GM12878 (cell line): Measurements from ENCODE around the gene SPDYC. TPM values are rescaled to one million over a fixed set of nuclear protein-coding genes. Genes with fewer than 3 reads are reported as not detected.

Source experiments
- ATAC-seq: fragments of 200-7000 bp; cut with Tn5 transposase; 3 replicates; pipeline ENCODE4 v1.9.1; 2020; ENCODE audit warnings: mild to moderate bottlenecking, moderate library complexity
- BruUV-seq: library from RNA; stranded (reverse); fragments of 400-500 nt; replicated peaks from 2 replicates; lab custom pipeline; 2021; lab: Mats Ljungman, UMichigan
- CTCF ChIA-PET: fragments of 300-600 bp; sonication (Branson Sonifier 250); formaldehyde crosslinking; extraction: SDS; loops from one replicate; lab custom pipeline; 2021; ENCODE audit warnings: inconsistent platforms; lab: Yijun Ruan, JAX
- POLR2A ChIA-PET: fragments of 350-600 bp; formaldehyde crosslinking; extraction: SDS; loops from one replicate; lab custom pipeline; 2021; ENCODE audit warnings: inconsistent platforms; lab: Charles Lee
- RAD21 ChIA-PET: fragments of 300-600 bp; sonication (Branson Sonifier 250); formaldehyde crosslinking; loops from one replicate; lab custom pipeline; 2023; ENCODE audit warnings: antibody characterized with exemption; ENCODE audit not compliant: unreplicated experiment; lab: Charles Lee
- SMC1A ChIA-PET: fragments of 300-600 bp; sonication (Branson Sonifier 250); formaldehyde crosslinking; loops from one replicate; lab custom pipeline; 2023; ENCODE audit not compliant: unreplicated experiment, uncharacterized antibody; lab: Charles Lee
- DNase-seq: peaks from one replicate; pipeline ENCODE4 v3.0.0-alpha.2; 2011; ENCODE audit warnings: low read depth, low spot score
- FAIRE-seq: peaks from 3 replicates; lab custom pipeline; 2011; peaks lifted over from hg19 to GRCh38; lab: Jason Lieb, UNC
- H2AFZ ChIP-seq: 2 replicates; pipeline ENCODE4 v1.6.0; 2011; ENCODE audit warnings: low read depth, low read length, control low read depth; ENCODE audit not compliant: control insufficient read depth
- H3K27ac ChIP-seq: 2 replicates; pipeline ENCODE4 v1.5.1; 2011; ENCODE audit warnings: control low read depth; ENCODE audit not compliant: control insufficient read depth, insufficient read depth
- H3K27me3 ChIP-seq, 2 experiments: replicated peaks in 1 of 2; 2 replicates each; pipeline versions ENCODE4 v1.6.0 to v1.6.1; 2011; ENCODE audit warnings: low read length in 1 of 2; ENCODE audit not compliant: control insufficient read depth in 2 of 2, insufficient read depth in 2 of 2
- H3K36me3 ChIP-seq, 2 experiments: 2 replicates each; pipeline ENCODE4 v1.5.1; 2011; ENCODE audit warnings: low read length in 1 of 2; ENCODE audit not compliant: control insufficient read depth in 2 of 2, insufficient read depth in 2 of 2
- H3K4me1 ChIP-seq: 2 replicates; pipeline ENCODE4 v1.6.1; 2011; ENCODE audit warnings: mild to moderate bottlenecking, low read length, moderate library complexity, mixed read lengths; ENCODE audit not compliant: control insufficient read depth, insufficient read depth
- H3K4me2 ChIP-seq: 2 replicates; pipeline ENCODE4 v1.6.0; 2011; ENCODE audit warnings: control low read depth; ENCODE audit not compliant: control insufficient read depth, insufficient read depth
- H3K4me3 ChIP-seq: fragments of 200-600 bp; sonication (generic); 2 replicates; pipeline ENCODE4 v1.5.1; 2016
- H3K79me2 ChIP-seq: 2 replicates; pipeline ENCODE4 v1.6.0; 2011; ENCODE audit warnings: low read length; ENCODE audit not compliant: control insufficient read depth, insufficient read depth
- H3K9ac ChIP-seq: 2 replicates; pipeline ENCODE4 v1.8.0; 2011; ENCODE audit warnings: low read length, control low read depth, mixed read lengths; ENCODE audit not compliant: control insufficient read depth, insufficient read depth
- H3K9me3 ChIP-seq: replicated peaks from 3 replicates; pipeline ENCODE4 v1.5.1; 2011; ENCODE audit warnings: mild to moderate bottlenecking, low read length; ENCODE audit not compliant: control insufficient read depth, insufficient read depth
- H4K20me1 ChIP-seq: 2 replicates; pipeline ENCODE4 v1.6.0; 2011; ENCODE audit not compliant: control insufficient read depth, insufficient read depth
- BACH1 ChIP-seq: fragments of 450-650 bp; IDR thresholded peaks from 2 replicates; pipeline ENCODE4 v1.6.1; 2017; ENCODE audit warnings: mild to moderate bottlenecking, borderline replicate concordance
- BCL11A ChIP-seq: IDR thresholded peaks from 2 replicates; pipeline ENCODE4 v1.6.1; 2011; ENCODE audit warnings: low read depth, low read length
- ETV6 ChIP-seq, 2 experiments: fragments of 450-650 bp in 1 of 2; IDR thresholded peaks in 1 of 2; conservative IDR thresholded peaks in 1 of 2; 2 replicates each; pipeline ENCODE4 v1.6.1; 2014; ENCODE audit warnings: antibody characterized with exemption in 1 of 2, borderline replicate concordance in 1 of 2, low read depth in 1 of 2, mild to moderate bottlenecking in 1 of 2, moderate library complexity in 1 of 2
- IRF4 ChIP-seq: IDR thresholded peaks from 2 replicates; pipeline ENCODE4 v1.6.1; 2011; ENCODE audit warnings: low read depth, low read length
- KAT2A ChIP-seq: conservative IDR thresholded peaks from 2 replicates; pipeline ENCODE4 v1.6.1; 2011; ENCODE audit warnings: low read depth, low read length; ENCODE audit not compliant: control insufficient read depth
- LARP7 ChIP-seq: fragments of 450-650 bp; IDR thresholded peaks from 2 replicates; pipeline ENCODE4 v1.6.1; 2017; ENCODE audit warnings: mild to moderate bottlenecking
- NFIC ChIP-seq: IDR thresholded peaks from 2 replicates; pipeline ENCODE4 v1.6.1; 2012; ENCODE audit warnings: low read depth, mild to moderate bottlenecking, inconsistent platforms, low read length, moderate library complexity
- NFXL1 ChIP-seq: fragments of 450-650 bp; IDR thresholded peaks from 2 replicates; pipeline ENCODE4 v1.6.1; 2017; ENCODE audit warnings: antibody characterized with exemption, mild to moderate bottlenecking, borderline replicate concordance
- PAX5 ChIP-seq: IDR thresholded peaks from 2 replicates; pipeline ENCODE4 v1.6.1; 2011; ENCODE audit warnings: low read depth, low read length, borderline replicate concordance
- RFX5 ChIP-seq: IDR thresholded peaks from 2 replicates; pipeline ENCODE4 v1.6.1; 2011; ENCODE audit warnings: low read depth, low read length, improper control_type of control experiment
- SMAD5 ChIP-seq: IDR thresholded peaks from 2 replicates; pipeline ENCODE4 v1.6.1; 2016; ENCODE audit warnings: antibody characterized with exemption, low read depth
- SMARCA5 ChIP-seq: fragments of 450-650 bp; IDR thresholded peaks from 2 replicates; pipeline ENCODE4 v1.6.1; 2017; ENCODE audit warnings: mild to moderate bottlenecking
- SREBF1 ChIP-seq: IDR thresholded peaks from 2 replicates; pipeline ENCODE4 v1.6.1; 2012; ENCODE audit warnings: mild to moderate bottlenecking, low read length
- SUPT20H ChIP-seq: IDR thresholded peaks from 2 replicates; pipeline ENCODE4 v1.6.1; 2011; ENCODE audit warnings: low read depth, mild to moderate bottlenecking, low read length, moderate library complexity, borderline replicate concordance; ENCODE audit not compliant: control insufficient read depth
- TAF1 ChIP-seq: IDR thresholded peaks from 2 replicates; pipeline ENCODE4 v1.6.1; 2011; ENCODE audit warnings: mild to moderate bottlenecking, low read depth, low read length, borderline replicate concordance
- WGBS: methylation state at CpG from one replicate; pipeline ENCODE4 v1.1.6; 2016; ENCODE audit warnings: low lambda C conversion rate; ENCODE audit not compliant: insufficient replicate concordance, insufficient coverage; ENCODE audit errors: missing lambda C conversion rate; 5-methylcytosine and 5-hydroxymethylcytosine counted together
- in situ Hi-C: fragments of 300-500 bp; cut with MboI; formaldehyde crosslinking; loops from 9 replicates; pipeline ENCODE4 v1.14.3; 2018; ENCODE audit warnings: mixed read lengths
- intact Hi-C: fragments of 100-400 bp; cut with micrococcal nuclease; formaldehyde crosslinking; loops from one replicate; pipeline ENCODE4 v1.14.2; 2022; ENCODE audit not compliant: unreplicated experiment
- polyA plus RNA-seq, 11 experiments: library from polyadenylated mRNA; depleted of rRNA in 4 of 11; unstranded in 6 of 11; stranded (reverse) in 5 of 11; fragments of >200 nt; fragmentation: Nextera tagmentation in 4 of 11; fragmentation: Illumina TruSeq in 1 of 11; extraction: Ambion mirVana in 4 of 11; extraction: Trizol in 1 of 11; gene quantifications; 1 replicate in 1 of 11; 2 replicates in 10 of 11; pipeline versions ENCODE4 v1.2.1 to v1.2.3, GENCODE V29; 2011 to 2016; ENCODE audit warnings: inconsistent platforms in 2 of 11, missing spikeins in 2 of 11, low read depth in 1 of 11
- total RNA-seq, 4 experiments: library from RNA; depleted of rRNA in 3 of 4; stranded (reverse); fragments of >200 nt in 3 of 4; fragmentation: Illumina TruSeq in 1 of 4; extraction: Trizol in 1 of 4; gene quantifications; 2 replicates each; pipeline versions ENCODE4 v1.2.1 to v1.2.3, GENCODE V29; 2013 to 2021
- TF ChIP-seq, protein P1 (sequence below): fragments of 450-650 bp; IDR thresholded peaks from 2 replicates; pipeline ENCODE4 v1.6.1; 2014; ENCODE audit warnings: mild to moderate bottlenecking
- TF ChIP-seq, protein P2 (sequence below): fragments of 450-650 bp; IDR thresholded peaks from 2 replicates; pipeline ENCODE4 v1.6.1; 2017; ENCODE audit warnings: mild to moderate bottlenecking, moderate library complexity

The SPDYC gene
- total and polyA plus RNA-seq, 10 of the 15 experiments (the other 5 are each of a cell fraction or from before 2014, with no cell fraction given), result not detected

- TF ChIP-seq, protein P1, sequence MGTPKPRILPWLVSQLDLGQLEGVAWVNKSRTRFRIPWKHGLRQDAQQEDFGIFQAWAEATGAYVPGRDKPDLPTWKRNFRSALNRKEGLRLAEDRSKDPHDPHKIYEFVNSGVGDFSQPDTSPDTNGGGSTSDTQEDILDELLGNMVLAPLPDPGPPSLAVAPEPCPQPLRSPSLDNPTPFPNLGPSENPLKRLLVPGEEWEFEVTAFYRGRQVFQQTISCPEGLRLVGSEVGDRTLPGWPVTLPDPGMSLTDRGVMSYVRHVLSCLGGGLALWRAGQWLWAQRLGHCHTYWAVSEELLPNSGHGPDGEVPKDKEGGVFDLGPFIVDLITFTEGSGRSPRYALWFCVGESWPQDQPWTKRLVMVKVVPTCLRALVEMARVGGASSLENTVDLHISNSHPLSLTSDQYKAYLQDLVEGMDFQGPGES, result no peak
- TF ChIP-seq PAX5 (no peak), LARP7 (no peak), ETV6 (conservative IDR thresholded peaks at IDR 0.05 in 1 of 2, IDR thresholded peaks at IDR 0.05 in 1 of 2; ENCODE audit: borderline replicate concordance in 1 of 2, low read depth in 1 of 2) (no peak), NFXL1 (no peak)
- TF ChIP-seq, protein P2, sequence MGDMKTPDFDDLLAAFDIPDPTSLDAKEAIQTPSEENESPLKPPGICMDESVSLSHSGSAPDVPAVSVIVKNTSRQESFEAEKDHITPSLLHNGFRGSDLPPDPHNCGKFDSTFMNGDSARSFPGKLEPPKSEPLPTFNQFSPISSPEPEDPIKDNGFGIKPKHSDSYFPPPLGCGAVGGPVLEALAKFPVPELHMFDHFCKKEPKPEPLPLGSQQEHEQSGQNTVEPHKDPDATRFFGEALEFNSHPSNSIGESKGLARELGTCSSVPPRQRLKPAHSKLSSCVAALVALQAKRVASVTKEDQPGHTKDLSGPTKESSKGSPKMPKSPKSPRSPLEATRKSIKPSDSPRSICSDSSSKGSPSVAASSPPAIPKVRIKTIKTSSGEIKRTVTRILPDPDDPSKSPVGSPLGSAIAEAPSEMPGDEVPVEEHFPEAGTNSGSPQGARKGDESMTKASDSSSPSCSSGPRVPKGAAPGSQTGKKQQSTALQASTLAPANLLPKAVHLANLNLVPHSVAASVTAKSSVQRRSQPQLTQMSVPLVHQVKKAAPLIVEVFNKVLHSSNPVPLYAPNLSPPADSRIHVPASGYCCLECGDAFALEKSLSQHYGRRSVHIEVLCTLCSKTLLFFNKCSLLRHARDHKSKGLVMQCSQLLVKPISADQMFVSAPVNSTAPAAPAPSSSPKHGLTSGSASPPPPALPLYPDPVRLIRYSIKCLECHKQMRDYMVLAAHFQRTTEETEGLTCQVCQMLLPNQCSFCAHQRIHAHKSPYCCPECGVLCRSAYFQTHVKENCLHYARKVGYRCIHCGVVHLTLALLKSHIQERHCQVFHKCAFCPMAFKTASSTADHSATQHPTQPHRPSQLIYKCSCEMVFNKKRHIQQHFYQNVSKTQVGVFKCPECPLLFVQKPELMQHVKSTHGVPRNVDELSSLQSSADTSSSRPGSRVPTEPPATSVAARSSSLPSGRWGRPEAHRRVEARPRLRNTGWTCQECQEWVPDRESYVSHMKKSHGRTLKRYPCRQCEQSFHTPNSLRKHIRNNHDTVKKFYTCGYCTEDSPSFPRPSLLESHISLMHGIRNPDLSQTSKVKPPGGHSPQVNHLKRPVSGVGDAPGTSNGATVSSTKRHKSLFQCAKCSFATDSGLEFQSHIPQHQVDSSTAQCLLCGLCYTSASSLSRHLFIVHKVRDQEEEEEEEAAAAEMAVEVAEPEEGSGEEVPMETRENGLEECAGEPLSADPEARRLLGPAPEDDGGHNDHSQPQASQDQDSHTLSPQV, result no peak
Observed at GRCh38 chr11:65156256-65156655, 13.8 kb upstream of the SPDYC start (continued).

- BruUV-seq, result no TSS peak
- WGBS, result 93% methylated on average over 3 of the region's 3 CpGs
- TF ChIP-seq RFX5 (no peak), NFIC (no peak), IRF4 (no peak), SMAD5 (no peak), KAT2A (no peak), BACH1 (no peak), TAF1 (no peak), SREBF1 (no peak), BCL11A (no peak), SMARCA5 (no peak), SUPT20H (no peak)
Observed at GRCh38 chr11:65156926-65157325, 13.1 kb upstream of the SPDYC start.

More at GRCh38 chr11:65156926-65157325, 13.1 kb upstream of the SPDYC start:
- no peak overlapping the region for H2AFZ ChIP-seq
- no peaks in the 10 kb centered on the region for H3K36me3 ChIP-seq
- no peaks in the 10 kb centered on the region for H3K79me2 ChIP-seq
- H3K9me3 ChIP-seq, result no peaks in the 10 kb centered on the region
- H4K20me1 ChIP-seq, result no peaks in the 10 kb centered on the region
- H3K9ac ChIP-seq, result no peak overlapping the region
- ChIA-PET SMC1A (interaction anchor here (1.3 kb wide), 1 partner anchor 21 kb away, joined by 7 read pairs; no protein-coding TSS in a partner anchor), CTCF (interaction anchor here (1.1 kb wide), 1 partner anchor 9 kb away, joined by 4 read pairs; no protein-coding TSS in a partner anchor), RAD21 (no interaction called here), POLR2A (interaction anchor here (0.7 to 1.4 kb wide), 2 partner anchors 16 to 22 kb away, joined by 3 to 4 read pairs; no protein-coding TSS in a partner anchor)
- DNase-seq (no peak), ATAC-seq (no peak), FAIRE-seq (no peak)
- intact Hi-C loops, result no loop called here
- in situ Hi-C loops, result no loop called here
- H3K27ac ChIP-seq, result no peak overlapping the region
- no peak overlapping the region for H3K4me3 ChIP-seq
- H3K4me1 ChIP-seq, result peaks cover 22% of the 10 kb centered on the region
- no peaks in the 10 kb centered on the region for H3K27me3 ChIP-seq
- H3K4me2 ChIP-seq, result no peak overlapping the region
